ENCODE results near the gene SURF1. TPM values are rescaled to one million over a fixed set of nuclear protein-coding genes. Genes with fewer than 3 reads are reported as not detected.
"Not testable (repeated sequence)": the region's sequence is repeated elsewhere in the genome, so short reads cannot be mapped to it uniquely, and the experiment has no call there.

Gene SURF1
- total RNA-seq, result 10 to 100 TPM; 24.1 to 37.1 (median 30.6) TPM

GRCh38 chr9:133356391-133357091, at the start of gene SURF1, which contains the start of gene SURF2:
SURF1 (minus strand) TSS chr9:133356487; CDS start chr9:133356453, 34 bp downstream.
SURF2 (plus strand) TSS chr9:133356550; CDS start chr9:133356593, 43 bp downstream.
- Mint-ChIP-seq H3K4me3 (peak within 1 kb of the TSS; percentile 91), H3K27me3 (ENCODE audit: low read depth) (no peaks in the 10 kb centered on the region), H3K36me3 (ENCODE audit: insufficient read depth) (peaks cover 26% of the 10 kb centered on the region), H3K4me1 (ENCODE audit: low read depth) (peaks cover 50% of the 10 kb centered on the region), H3K9me3 (no peaks in the 10 kb centered on the region)
- DNase-seq (peak; percentile 87), ATAC-seq (peak; percentile 85 to 86)

GRCh38 chr9:133405508-133406438, 49.5 kb upstream of the SURF1 start:
- no peaks in the 10 kb centered on the region for H3K27me3 Mint-ChIP-seq (ENCODE audit: low read depth)

GRCh38 chr9:133404454-133405002, 48.2 kb upstream of the SURF1 start:
- no peak overlapping the region for H3K4me3 Mint-ChIP-seq
- H3K4me1 Mint-ChIP-seq (ENCODE audit: low read depth), result peaks cover 9% of the 10 kb centered on the region
- H3K9me3 Mint-ChIP-seq, result no peaks in the 10 kb centered on the region
- ATAC-seq (no peak), DNase-seq (no peak)
- H3K27me3 Mint-ChIP-seq (ENCODE audit: low read depth), result no peaks in the 10 kb centered on the region
- H3K36me3 Mint-ChIP-seq (ENCODE audit: insufficient read depth), result peaks cover 22% of the 10 kb centered on the region

More at GRCh38 chr9:133405508-133406438, 49.5 kb upstream of the SURF1 start:
- DNase-seq (no peak), ATAC-seq (no peak)
- Mint-ChIP-seq H3K36me3 (ENCODE audit: insufficient read depth) (peaks cover 34% of the 10 kb centered on the region), H3K4me1 (ENCODE audit: low read depth) (peaks cover 9% of the 10 kb centered on the region), H3K9me3 (no peaks in the 10 kb centered on the region), H3K4me3 (no peak overlapping the region)

GRCh38 chr9:133403766-133404453, 47.6 kb upstream of the SURF1 start:
- Mint-ChIP-seq H3K4me1 (ENCODE audit: low read depth) (peaks cover 9% of the 10 kb centered on the region), H3K36me3 (ENCODE audit: insufficient read depth) (peaks cover 22% of the 10 kb centered on the region), H3K4me3 (no peak overlapping the region), H3K27me3 (ENCODE audit: low read depth) (no peaks in the 10 kb centered on the region), H3K9me3 (no peaks in the 10 kb centered on the region)
- DNase-seq (peak; percentile 62), ATAC-seq (peak; percentile 38 to 39)

GRCh38 chr9:133402689-133403088, 46.4 kb upstream of the SURF1 start:
- H3K27me3 Mint-ChIP-seq (ENCODE audit: low read depth), result no peaks in the 10 kb centered on the region
- no peaks in the 10 kb centered on the region for H3K9me3 Mint-ChIP-seq
- H3K4me1 Mint-ChIP-seq (ENCODE audit: low read depth), result peaks cover 8% of the 10 kb centered on the region
- peaks cover 17% of the 10 kb centered on the region for H3K36me3 Mint-ChIP-seq (ENCODE audit: insufficient read depth)
- DNase-seq (no peak), ATAC-seq (no peak)
- H3K4me3 Mint-ChIP-seq, result no peak overlapping the region

- no peak for ATAC-seq
- peaks cover 9% of the 10 kb centered on the region for H3K36me3 Mint-ChIP-seq (ENCODE audit: insufficient read depth)
- H3K27me3 Mint-ChIP-seq (ENCODE audit: low read depth), result no peaks in the 10 kb centered on the region
- no peak overlapping the region for H3K4me3 Mint-ChIP-seq
- no peaks in the 10 kb centered on the region for H3K9me3 Mint-ChIP-seq
- H3K4me1 Mint-ChIP-seq (ENCODE audit: low read depth), result no peaks in the 10 kb centered on the region
- DNase-seq, result no peak
Observed at GRCh38 chr9:133401588-133401987, 45.3 kb upstream of the SURF1 start.

GRCh38 chr9:133400292-133400691, 44.0 kb upstream of the SURF1 start:
- Mint-ChIP-seq H3K36me3 (ENCODE audit: insufficient read depth) (peaks cover under 1% of the 10 kb centered on the region), H3K9me3 (no peaks in the 10 kb centered on the region), H3K4me3 (no peak overlapping the region), H3K4me1 (ENCODE audit: low read depth) (no peaks in the 10 kb centered on the region), H3K27me3 (ENCODE audit: low read depth) (no peaks in the 10 kb centered on the region)
- ATAC-seq, result no peak
- DNase-seq, result no peak

GRCh38 chr9:133397895-133398294, 41.6 kb upstream of the SURF1 start:
- no peak for DNase-seq
- Mint-ChIP-seq H3K36me3 (ENCODE audit: insufficient read depth) (no peaks in the 10 kb centered on the region), H3K27me3 (ENCODE audit: low read depth) (peaks cover 5% of the 10 kb centered on the region), H3K4me3 (no peak overlapping the region), H3K9me3 (no peaks in the 10 kb centered on the region), H3K4me1 (ENCODE audit: low read depth) (no peaks in the 10 kb centered on the region)
- ATAC-seq, result no peak

GRCh38 chr9:133397370-133397769, 41.1 kb upstream of the SURF1 start:
- Mint-ChIP-seq H3K4me1 (ENCODE audit: low read depth) (no peaks in the 10 kb centered on the region), H3K4me3 (no peak overlapping the region)

GRCh38 chr9:133396952-133397351, 40.7 kb upstream of the SURF1 start:
- no peaks in the 10 kb centered on the region for H3K4me1 Mint-ChIP-seq (ENCODE audit: low read depth)
- no peak overlapping the region for H3K4me3 Mint-ChIP-seq
- H3K36me3 Mint-ChIP-seq (ENCODE audit: insufficient read depth), result no peaks in the 10 kb centered on the region
- DNase-seq (no peak), ATAC-seq (no peak)
- H3K9me3 Mint-ChIP-seq, result no peaks in the 10 kb centered on the region
- peaks cover 5% of the 10 kb centered on the region for H3K27me3 Mint-ChIP-seq (ENCODE audit: low read depth)

More at GRCh38 chr9:133397370-133397769, 41.1 kb upstream of the SURF1 start:
- no peak for ATAC-seq
- H3K27me3 Mint-ChIP-seq (ENCODE audit: low read depth), result peaks cover 5% of the 10 kb centered on the region
- no peak for DNase-seq
- no peaks in the 10 kb centered on the region for H3K9me3 Mint-ChIP-seq
- H3K36me3 Mint-ChIP-seq (ENCODE audit: insufficient read depth), result no peaks in the 10 kb centered on the region

- Mint-ChIP-seq H3K9me3 (no peaks in the 10 kb centered on the region), H3K4me3 (no peak overlapping the region), H3K36me3 (ENCODE audit: insufficient read depth) (no peaks in the 10 kb centered on the region), H3K4me1 (ENCODE audit: low read depth) (no peaks in the 10 kb centered on the region), H3K27me3 (ENCODE audit: low read depth) (peaks cover 6% of the 10 kb centered on the region)
- no peak for ATAC-seq
- no peak for DNase-seq
Observed at GRCh38 chr9:133394687-133395271, 38.5 kb upstream of the SURF1 start.

GRCh38 chr9:133393399-133393798, 37.1 kb upstream of the SURF1 start:
- Mint-ChIP-seq H3K4me1 (ENCODE audit: low read depth) (no peaks in the 10 kb centered on the region), H3K9me3 (no peaks in the 10 kb centered on the region), H3K27me3 (ENCODE audit: low read depth) (peaks cover 7% of the 10 kb centered on the region), H3K36me3 (ENCODE audit: insufficient read depth) (no peaks in the 10 kb centered on the region), H3K4me3 (no peak overlapping the region)
- no peak for DNase-seq
- ATAC-seq, result no peak

GRCh38 chr9:133392308-133392707, 36.0 kb upstream of the SURF1 start:
- not testable (repeated sequence) for ATAC-seq; H3K4me1 Mint-ChIP-seq (ENCODE audit: low read depth); H3K27me3 Mint-ChIP-seq (ENCODE audit: low read depth); H3K9me3 Mint-ChIP-seq; H3K4me3 Mint-ChIP-seq; DNase-seq; H3K36me3 Mint-ChIP-seq (ENCODE audit: insufficient read depth)

All from activated T-cell treated with anti-CD3 and anti-CD28 coated beads, Interleukin-2, amount 50 U/mL, for 4 hours (primary cell).